DMS53 treated with DMSO at 0.1 percent for 48 hours (cell line): ENCODE measurements around the gene RPN2.

Source experiments
- DNase-seq: peaks from one replicate; lab custom pipeline; 2025; ENCODE audit not compliant: unreplicated experiment; lab: John Stamatoyannopoulos, UW

RPN2 gene

GRCh38 chr20:37238935-37239451 is 59.9 kb downstream of the RPN2 start:
- no peak for DNase-seq

- DNase-seq = no peak
These were observed 61.4 kb downstream of the RPN2 start for GRCh38 chr20:37240337-37241067.

- no peak for DNase-seq
These were observed 63.4 kb downstream of the RPN2 start for GRCh38 chr20:37242503-37242902.

GRCh38 chr20:37243076-37243936 is 64.2 kb downstream of the RPN2 start:
- no peak for DNase-seq

GRCh38 chr20:37243937-37244571 is 64.9 kb downstream of the RPN2 start:
- DNase-seq = no peak

GRCh38 chr20:37244572-37244957 is 65.4 kb downstream of the RPN2 start:
- no peak for DNase-seq

GRCh38 chr20:37245216-37246150 is 66.4 kb downstream of the RPN2 start:
- DNase-seq = no peak

GRCh38 chr20:37246736-37247135 is 67.6 kb downstream of the RPN2 start:
- DNase-seq = no peak

- no peak for DNase-seq
These were observed 68.4 kb downstream of the RPN2 start for GRCh38 chr20:37247547-37247946.

- no peak for DNase-seq
These were observed 70.2 kb downstream of the RPN2 start for GRCh38 chr20:37249304-37249703.

- DNase-seq = no peak
These were observed 72.8 kb downstream of the RPN2 start for GRCh38 chr20:37251825-37252477.

- no peak for DNase-seq
These were observed 74.0 kb downstream of the RPN2 start for GRCh38 chr20:37253087-37253486.

GRCh38 chr20:37254114-37254878 is 75.2 kb downstream of the RPN2 start:
- no peak for DNase-seq

GRCh38 chr20:37256286-37256685 is 77.2 kb downstream of the RPN2 start:
- no peak for DNase-seq

GRCh38 chr20:37257530-37257929 is 78.4 kb downstream of the RPN2 start:
- DNase-seq = no peak

GRCh38 chr20:37257988-37258387 is 78.9 kb downstream of the RPN2 start:
- DNase-seq = no peak

- DNase-seq = no peak
These were observed 79.9 kb downstream of the RPN2 start for GRCh38 chr20:37259031-37259430.

- no peak for DNase-seq
These were observed 80.7 kb downstream of the RPN2 start for GRCh38 chr20:37259865-37260264.

- DNase-seq = no peak
These were observed 81.8 kb downstream of the RPN2 start for GRCh38 chr20:37260923-37261322.
